Measurements from ENCODE around the gene DGKZ. TPM values are rescaled to one million over a fixed set of nuclear protein-coding genes. Genes with fewer than 3 reads are reported as not detected.
A peak's percentile ranks its signal among the peaks of the same experiment; 100 is the strongest.

The DGKZ gene
- total RNA-seq, 1 experiment from 2014 or later, result 68.9 TPM

- Histone ChIP-seq H2BK12ac (ENCODE audit: insufficient read length, low read depth, low read length) (no peak overlapping the region), H2AFZ (ENCODE audit: low read length) (no peak overlapping the region), H3K27ac (ENCODE audit: insufficient read length, low read depth, low read length) (no peak overlapping the region), H3K23me2 (ENCODE audit: insufficient read length, low read depth, low read length, poor library complexity, severe bottlenecking) (no peaks in the 10 kb centered on the region), H3K79me2 (ENCODE audit: insufficient read depth, low read length) (no peaks in the 10 kb centered on the region), H3K4me1 (ENCODE audit: insufficient read depth, low read length) (peaks cover 42% of the 10 kb centered on the region), H3K23ac (ENCODE audit: insufficient read length, low read depth, low read length) (no peak overlapping the region), H4K5ac (ENCODE audit: insufficient read length, low read depth, low read length) (no peak overlapping the region), H3K18ac (ENCODE audit: insufficient read length, low read depth, low read length) (no peak overlapping the region), H3K9ac (ENCODE audit: extremely low read depth, insufficient read length, low read length) (no peak overlapping the region), H3K27me3 (ENCODE audit: insufficient read depth, low read length) (no peaks in the 10 kb centered on the region), H2BK120ac (ENCODE audit: low read depth, low read length, poor library complexity, severe bottlenecking) (no peak overlapping the region), H3K9me3 (ENCODE audit: control insufficient read depth, low read depth, low read length) (no peaks in the 10 kb centered on the region), H2AK5ac (ENCODE audit: insufficient read length, low read length) (no peak overlapping the region), H4K91ac (ENCODE audit: insufficient read length, low read depth, low read length) (no peak overlapping the region), H2BK5ac (ENCODE audit: insufficient read length, low read length) (no peak overlapping the region), H3K79me1 (ENCODE audit: insufficient read depth, low read depth, low read length, poor library complexity, severe bottlenecking) (no peaks in the 10 kb centered on the region), H3K4ac (ENCODE audit: low read depth, low read length) (no peak overlapping the region), H2BK20ac (ENCODE audit: low read depth, low read length, poor library complexity, severe bottlenecking) (no peak overlapping the region), H3K4me2 (ENCODE audit: insufficient read depth, insufficient read length, low read length) (no peak overlapping the region), H3K14ac (ENCODE audit: insufficient read depth, low read length) (no peak overlapping the region), H3T11ph (ENCODE audit: low read length) (no peak overlapping the region), H4K8ac (replicated peaks; ENCODE audit: insufficient read length, low read depth, low read length) (no peak overlapping the region), H3K56ac (ENCODE audit: insufficient read length, low read depth, low read length) (no peak overlapping the region), H2BK15ac (ENCODE audit: low read depth, low read length) (no peak overlapping the region), H4K20me1 (ENCODE audit: control insufficient read depth, insufficient read depth, insufficient read length) (no peaks in the 10 kb centered on the region)
- H3K4me3 Mint-ChIP-seq, result no peak overlapping the region; a peak in 1 of 5 replicates
- H3K4me1 Mint-ChIP-seq, result peaks cover 90 to 95% of the 10 kb centered on the region in 2 experiments
- H3K27ac Mint-ChIP-seq, result peak overlapping the region in 1 of 3 experiments; percentile 31; a peak in 1 of 7 replicates
- no peaks in the 10 kb centered on the region; a peak in 2 of 5 replicates for H3K9me3 Mint-ChIP-seq
- no peak for DNase-seq
- TF ChIP-seq, protein P1, sequence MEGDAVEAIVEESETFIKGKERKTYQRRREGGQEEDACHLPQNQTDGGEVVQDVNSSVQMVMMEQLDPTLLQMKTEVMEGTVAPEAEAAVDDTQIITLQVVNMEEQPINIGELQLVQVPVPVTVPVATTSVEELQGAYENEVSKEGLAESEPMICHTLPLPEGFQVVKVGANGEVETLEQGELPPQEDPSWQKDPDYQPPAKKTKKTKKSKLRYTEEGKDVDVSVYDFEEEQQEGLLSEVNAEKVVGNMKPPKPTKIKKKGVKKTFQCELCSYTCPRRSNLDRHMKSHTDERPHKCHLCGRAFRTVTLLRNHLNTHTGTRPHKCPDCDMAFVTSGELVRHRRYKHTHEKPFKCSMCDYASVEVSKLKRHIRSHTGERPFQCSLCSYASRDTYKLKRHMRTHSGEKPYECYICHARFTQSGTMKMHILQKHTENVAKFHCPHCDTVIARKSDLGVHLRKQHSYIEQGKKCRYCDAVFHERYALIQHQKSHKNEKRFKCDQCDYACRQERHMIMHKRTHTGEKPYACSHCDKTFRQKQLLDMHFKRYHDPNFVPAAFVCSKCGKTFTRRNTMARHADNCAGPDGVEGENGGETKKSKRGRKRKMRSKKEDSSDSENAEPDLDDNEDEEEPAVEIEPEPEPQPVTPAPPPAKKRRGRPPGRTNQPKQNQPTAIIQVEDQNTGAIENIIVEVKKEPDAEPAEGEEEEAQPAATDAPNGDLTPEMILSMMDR (conservative IDR thresholded peaks at IDR 0.05), result no peak
- H3K36me3 Mint-ChIP-seq (ENCODE audit: insufficient read depth in 1 of 3, low read depth in 3 of 3), result no peaks in the 10 kb centered on the region
- peaks cover 8% of the 10 kb centered on the region for H3K27me3 Mint-ChIP-seq (ENCODE audit: low read depth)
- WGBS (ENCODE audit: extremely low coverage, insufficient read length, low lambda C conversion rate), result no CpG with 5 or more reads among the region's 3 CpGs
These were observed 5.8 kb upstream of the DGKZ start for GRCh38 chr11:46341454-46341853.
